Measurements from ENCODE around the gene TLCD3B. TPM values are rescaled to one million over a fixed set of nuclear protein-coding genes. Genes with fewer than 3 reads are reported as not detected.

The TLCD3B gene
- total RNA-seq, 2 donors from 2014 or later: 0.16 to 0.49 TPM

DNA sequence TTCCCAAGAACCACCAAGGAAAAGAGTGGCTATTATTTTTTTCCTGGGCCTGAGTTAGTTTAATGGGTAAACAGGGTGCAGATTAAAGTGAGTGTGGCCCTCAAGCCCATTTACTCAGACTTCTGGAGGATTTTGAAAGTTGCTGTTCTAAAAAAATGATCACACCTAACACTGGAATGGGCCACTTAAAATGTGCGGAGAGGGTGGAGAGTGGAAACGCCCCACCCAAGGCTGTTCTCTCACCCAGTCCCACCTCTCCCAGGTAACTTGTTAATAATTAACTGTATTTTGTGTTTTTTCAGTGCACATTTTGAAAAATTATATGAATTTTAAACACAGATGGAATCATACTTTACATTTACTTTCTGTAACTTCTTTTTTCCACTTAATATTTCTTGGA lies 41.0 kb downstream of the TLCD3B start:
- H3K27ac ChIP-seq: peak overlapping the region; percentile 65
- intact Hi-C loops (cut with DNase I): no loop called here
- peaks cover 7% of the 10 kb centered on the region for H3K36me3 ChIP-seq
- TF ChIP-seq, protein P1, sequence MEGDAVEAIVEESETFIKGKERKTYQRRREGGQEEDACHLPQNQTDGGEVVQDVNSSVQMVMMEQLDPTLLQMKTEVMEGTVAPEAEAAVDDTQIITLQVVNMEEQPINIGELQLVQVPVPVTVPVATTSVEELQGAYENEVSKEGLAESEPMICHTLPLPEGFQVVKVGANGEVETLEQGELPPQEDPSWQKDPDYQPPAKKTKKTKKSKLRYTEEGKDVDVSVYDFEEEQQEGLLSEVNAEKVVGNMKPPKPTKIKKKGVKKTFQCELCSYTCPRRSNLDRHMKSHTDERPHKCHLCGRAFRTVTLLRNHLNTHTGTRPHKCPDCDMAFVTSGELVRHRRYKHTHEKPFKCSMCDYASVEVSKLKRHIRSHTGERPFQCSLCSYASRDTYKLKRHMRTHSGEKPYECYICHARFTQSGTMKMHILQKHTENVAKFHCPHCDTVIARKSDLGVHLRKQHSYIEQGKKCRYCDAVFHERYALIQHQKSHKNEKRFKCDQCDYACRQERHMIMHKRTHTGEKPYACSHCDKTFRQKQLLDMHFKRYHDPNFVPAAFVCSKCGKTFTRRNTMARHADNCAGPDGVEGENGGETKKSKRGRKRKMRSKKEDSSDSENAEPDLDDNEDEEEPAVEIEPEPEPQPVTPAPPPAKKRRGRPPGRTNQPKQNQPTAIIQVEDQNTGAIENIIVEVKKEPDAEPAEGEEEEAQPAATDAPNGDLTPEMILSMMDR (IDR thresholded peaks at IDR 0.05): no peak
- H3K9me3 ChIP-seq: no peaks in the 10 kb centered on the region
- no peak overlapping the region for H3K4me3 ChIP-seq
- no peaks in the 10 kb centered on the region for H3K27me3 ChIP-seq
- H3K9ac ChIP-seq (ENCODE audit: low read depth in 2 of 2, low read length in 2 of 2): peak overlapping the region in 1 of 2 donors; percentile 42
- peaks cover 4% of the 10 kb centered on the region for H3K4me1 ChIP-seq
- DNase-seq: peak; percentile 52

DNA sequence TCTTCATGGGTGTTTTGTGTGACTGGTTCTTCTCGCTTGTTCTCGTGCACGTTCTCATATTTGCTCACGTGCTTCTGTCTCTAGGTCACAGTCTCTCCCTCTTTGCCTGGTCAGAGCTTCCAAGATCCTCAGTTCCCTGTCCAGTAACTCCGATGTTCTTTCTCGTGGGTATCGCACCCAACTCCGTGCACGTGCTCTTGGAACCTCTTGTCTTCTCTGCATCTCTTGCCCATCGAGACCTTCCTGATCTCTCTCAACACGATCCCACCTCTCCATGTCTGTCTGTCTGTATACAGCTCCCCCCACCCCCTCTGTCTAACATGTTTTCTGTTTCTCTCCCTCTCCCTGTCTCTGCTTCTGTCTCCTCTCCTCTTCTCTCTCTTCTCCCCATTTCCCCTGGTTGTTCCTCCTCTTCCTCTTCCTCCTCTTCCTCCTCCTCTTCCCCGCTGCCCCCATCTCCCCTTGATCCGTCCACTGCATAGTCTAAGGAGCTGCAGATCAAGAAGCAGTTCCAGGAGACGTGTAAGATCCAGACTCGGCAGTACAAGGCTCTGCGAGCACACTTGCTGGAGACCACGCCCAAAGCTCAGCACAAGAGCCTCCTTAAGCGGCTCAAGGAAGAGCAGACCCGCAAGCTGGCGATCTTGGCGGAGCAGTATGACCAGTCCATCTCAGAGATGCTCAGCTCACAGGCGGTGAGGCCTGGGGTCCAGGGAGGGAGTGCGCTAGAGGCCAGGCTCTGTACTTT lies 41.8 kb downstream of the TLCD3B start:
- H3K9ac ChIP-seq (ENCODE audit: low read depth in 2 of 2, low read length in 2 of 2): peak overlapping the region in 1 of 2 donors; percentile 42
- TF ChIP-seq, protein P1 (IDR thresholded peaks at IDR 0.05): no peak

DNA sequence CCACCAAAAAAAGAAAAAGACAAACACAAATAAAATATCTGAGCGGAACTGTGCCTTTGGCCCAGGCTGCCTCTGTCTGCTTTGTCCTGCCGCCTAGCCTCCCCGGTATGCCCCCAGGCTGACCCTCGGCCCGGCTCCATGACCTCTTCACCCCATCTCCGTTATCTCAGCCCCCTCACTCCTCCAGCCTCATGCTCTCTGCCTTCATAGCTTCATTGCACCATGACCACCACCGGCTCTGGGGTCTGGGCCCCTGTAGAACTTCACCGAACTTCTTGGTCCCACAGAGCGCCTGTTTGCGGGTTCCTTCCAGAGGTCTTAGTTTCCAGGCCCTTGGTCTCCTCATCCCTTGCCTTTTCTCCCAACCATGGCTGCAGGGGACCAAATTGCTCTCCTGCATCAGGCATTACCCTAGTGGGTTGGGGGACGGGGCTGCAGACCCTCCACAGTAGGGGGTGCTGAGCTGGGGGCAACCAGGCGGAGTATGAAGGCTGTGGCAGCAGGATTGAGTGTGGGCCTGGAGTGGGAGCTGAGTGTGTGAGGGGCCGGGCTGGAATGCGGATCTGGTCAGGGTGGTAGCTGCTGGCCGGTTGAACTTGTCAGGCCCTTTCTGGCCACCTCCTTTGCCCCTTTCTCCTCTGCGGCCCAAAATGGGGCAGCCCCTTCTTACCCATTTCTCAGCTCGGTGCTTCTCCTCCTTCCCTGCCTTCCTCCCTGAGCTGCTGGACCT lies 42.6 kb downstream of the TLCD3B start:
- DNase-seq: no peak
- H3K27me3 ChIP-seq: no peaks in the 10 kb centered on the region
- H3K36me3 ChIP-seq: peaks cover 8% of the 10 kb centered on the region
- no peaks in the 10 kb centered on the region for H3K9me3 ChIP-seq
- H3K9ac ChIP-seq (ENCODE audit: low read depth in 2 of 2, low read length in 2 of 2): peak overlapping the region in 1 of 2 donors; percentile 42
- intact Hi-C loops (cut with DNase I): no loop called here
- H3K4me3 ChIP-seq: no peak overlapping the region
- H3K27ac ChIP-seq: no peak overlapping the region
- H3K4me1 ChIP-seq: peaks cover 4% of the 10 kb centered on the region
- TF ChIP-seq, protein P1 (IDR thresholded peaks at IDR 0.05): no peak

More for the DNA sequence above, 41.8 kb downstream of the TLCD3B start:
- Histone ChIP-seq H3K27me3 (no peaks in the 10 kb centered on the region), H3K27ac (peak overlapping the region; percentile 65), H3K36me3 (peaks cover 8% of the 10 kb centered on the region), H3K4me3 (no peak overlapping the region), H3K4me1 (peaks cover 4% of the 10 kb centered on the region), H3K9me3 (no peaks in the 10 kb centered on the region)
- intact Hi-C loops (cut with DNase I): no loop called here
- no peak for DNase-seq

DNA sequence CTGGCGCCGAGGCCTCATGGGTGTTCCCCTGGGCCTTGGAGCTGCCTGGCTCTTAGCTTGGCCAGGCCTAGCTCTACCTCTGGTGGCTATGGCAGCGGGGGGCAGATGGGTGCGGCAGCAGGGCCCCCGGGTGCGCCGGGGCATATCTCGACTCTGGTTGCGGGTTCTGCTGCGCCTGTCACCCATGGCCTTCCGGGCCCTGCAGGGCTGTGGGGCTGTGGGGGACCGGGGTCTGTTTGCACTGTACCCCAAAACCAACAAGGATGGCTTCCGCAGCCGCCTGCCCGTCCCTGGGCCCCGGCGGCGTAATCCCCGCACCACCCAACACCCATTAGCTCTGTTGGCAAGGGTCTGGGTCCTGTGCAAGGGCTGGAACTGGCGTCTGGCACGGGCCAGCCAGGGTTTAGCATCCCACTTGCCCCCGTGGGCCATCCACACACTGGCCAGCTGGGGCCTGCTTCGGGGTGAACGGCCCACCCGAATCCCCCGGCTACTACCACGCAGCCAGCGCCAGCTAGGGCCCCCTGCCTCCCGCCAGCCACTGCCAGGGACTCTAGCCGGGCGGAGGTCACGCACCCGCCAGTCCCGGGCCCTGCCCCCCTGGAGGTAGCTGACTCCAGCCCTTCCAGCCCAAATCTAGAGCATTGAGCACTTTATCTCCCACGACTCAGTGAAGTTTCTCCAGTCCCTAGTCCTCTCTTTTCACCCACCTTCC lies 43.5 kb downstream of the TLCD3B start:
- peaks cover 8% of the 10 kb centered on the region for H3K36me3 ChIP-seq
- no peaks in the 10 kb centered on the region for H3K9me3 ChIP-seq
- H3K4me1 ChIP-seq: peaks cover 4% of the 10 kb centered on the region
- H3K9ac ChIP-seq (ENCODE audit: low read depth in 2 of 2, low read length in 2 of 2): no peak overlapping the region
- no peak for DNase-seq
- H3K27ac ChIP-seq: no peak overlapping the region
- intact Hi-C loops (cut with DNase I): no loop called here
- H3K4me3 ChIP-seq: no peak overlapping the region
- TF ChIP-seq, protein P1 (IDR thresholded peaks at IDR 0.05): no peak
- H3K27me3 ChIP-seq: no peaks in the 10 kb centered on the region

DNA sequence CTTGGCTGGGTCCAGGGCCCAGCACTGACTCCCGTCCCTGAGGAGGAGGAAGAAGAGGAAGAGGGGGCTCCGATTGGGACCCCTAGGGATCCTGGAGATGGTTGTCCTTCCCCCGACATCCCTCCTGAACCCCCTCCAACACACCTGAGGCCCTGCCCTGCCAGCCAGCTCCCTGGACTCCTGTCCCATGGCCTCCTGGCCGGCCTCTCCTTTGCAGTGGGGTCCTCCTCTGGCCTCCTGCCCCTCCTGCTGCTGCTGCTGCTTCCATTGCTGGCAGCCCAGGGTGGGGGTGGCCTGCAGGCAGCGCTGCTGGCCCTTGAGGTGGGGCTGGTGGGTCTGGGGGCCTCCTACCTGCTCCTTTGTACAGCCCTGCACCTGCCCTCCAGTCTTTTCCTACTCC lies 44.1 kb downstream of the TLCD3B start:
- Histone ChIP-seq H3K9me3 (no peaks in the 10 kb centered on the region), H3K9ac (ENCODE audit: low read depth in 2 of 2, low read length in 2 of 2) (no peak overlapping the region), H3K36me3 (peaks cover 8% of the 10 kb centered on the region), H3K27me3 (no peaks in the 10 kb centered on the region), H3K27ac (no peak overlapping the region), H3K4me1 (peaks cover 4% of the 10 kb centered on the region), H3K4me3 (no peak overlapping the region)
- intact Hi-C loops (cut with DNase I): no loop called here
- no peak for DNase-seq
- TF ChIP-seq, protein P1 (IDR thresholded peaks at IDR 0.05): no peak
